ENCODE data around the gene ADORA2A. TPM values are rescaled to one million over a fixed set of nuclear protein-coding genes. Genes with fewer than 3 reads are reported as not detected.
A peak's percentile ranks its signal among the peaks of the same experiment; 100 is the strongest.

The ADORA2A gene
- total RNA-seq, 1 experiment from 2014 or later: 3.5 TPM

GRCh38 chr22:24406322-24407277 lies 20.8 kb upstream of the ADORA2A start:
- Histone ChIP-seq H3K27me3 (ENCODE audit: insufficient read depth, low read length) (no peaks in the 10 kb centered on the region), H3K79me1 (ENCODE audit: insufficient read depth, low read depth, low read length, poor library complexity, severe bottlenecking) (no peaks in the 10 kb centered on the region), H3T11ph (ENCODE audit: low read length) (no peak overlapping the region), H3K4ac (ENCODE audit: low read depth, low read length) (no peak overlapping the region), H2BK12ac (ENCODE audit: insufficient read length, low read depth, low read length) (no peak overlapping the region), H2BK5ac (ENCODE audit: insufficient read length, low read length) (no peak overlapping the region), H3K23ac (ENCODE audit: insufficient read length, low read depth, low read length) (no peak overlapping the region), H4K5ac (ENCODE audit: insufficient read length, low read depth, low read length) (no peak overlapping the region), H3K23me2 (ENCODE audit: insufficient read length, low read depth, low read length, poor library complexity, severe bottlenecking) (no peaks in the 10 kb centered on the region), H3K14ac (ENCODE audit: insufficient read depth, low read length) (no peak overlapping the region), H3K18ac (ENCODE audit: insufficient read length, low read depth, low read length) (no peak overlapping the region), H2BK20ac (ENCODE audit: low read depth, low read length, poor library complexity, severe bottlenecking) (no peak overlapping the region), H2BK120ac (ENCODE audit: low read depth, low read length, poor library complexity, severe bottlenecking) (no peak overlapping the region), H3K27ac (ENCODE audit: insufficient read length, low read depth, low read length) (no peak overlapping the region), H3K4me1 (ENCODE audit: insufficient read depth, low read length) (no peaks in the 10 kb centered on the region), H4K91ac (ENCODE audit: insufficient read length, low read depth, low read length) (no peak overlapping the region), H2AFZ (ENCODE audit: low read length) (no peak overlapping the region), H3K9me3 (ENCODE audit: control insufficient read depth, low read depth, low read length) (no peaks in the 10 kb centered on the region), H4K20me1 (ENCODE audit: control insufficient read depth, insufficient read depth, insufficient read length) (no peaks in the 10 kb centered on the region), H4K8ac (replicated peaks; ENCODE audit: insufficient read length, low read depth, low read length) (no peak overlapping the region), H2BK15ac (ENCODE audit: low read depth, low read length) (no peak overlapping the region), H2AK5ac (ENCODE audit: insufficient read length, low read length) (no peak overlapping the region), H3K9ac (ENCODE audit: extremely low read depth, insufficient read length, low read length) (no peak overlapping the region), H3K56ac (ENCODE audit: insufficient read length, low read depth, low read length) (no peak overlapping the region), H3K4me2 (ENCODE audit: insufficient read depth, insufficient read length, low read length) (no peak overlapping the region), H3K79me2 (ENCODE audit: insufficient read depth, low read length) (no peaks in the 10 kb centered on the region)
- Mint-ChIP-seq H3K27ac (peak overlapping the region; percentile 67 to 91 (median 87)), H3K9me3 (no peaks in the 10 kb centered on the region), H3K4me3 (no peak overlapping the region; a peak in 1 of 5 replicates), H3K4me1 (peaks cover 15 to 17% of the 10 kb centered on the region in 2 experiments), H3K36me3 (ENCODE audit: insufficient read depth in 1 of 3, low read depth in 3 of 3) (peaks cover 18 to 35% (median 22%) of the 10 kb centered on the region in 3 experiments), H3K27me3 (ENCODE audit: low read depth) (no peaks in the 10 kb centered on the region)
- no peak for DNase-seq
- no CpG with 5 or more reads among the region's 19 CpGs for WGBS (ENCODE audit: extremely low coverage, insufficient read length, low lambda C conversion rate)
- TF ChIP-seq, protein P1, sequence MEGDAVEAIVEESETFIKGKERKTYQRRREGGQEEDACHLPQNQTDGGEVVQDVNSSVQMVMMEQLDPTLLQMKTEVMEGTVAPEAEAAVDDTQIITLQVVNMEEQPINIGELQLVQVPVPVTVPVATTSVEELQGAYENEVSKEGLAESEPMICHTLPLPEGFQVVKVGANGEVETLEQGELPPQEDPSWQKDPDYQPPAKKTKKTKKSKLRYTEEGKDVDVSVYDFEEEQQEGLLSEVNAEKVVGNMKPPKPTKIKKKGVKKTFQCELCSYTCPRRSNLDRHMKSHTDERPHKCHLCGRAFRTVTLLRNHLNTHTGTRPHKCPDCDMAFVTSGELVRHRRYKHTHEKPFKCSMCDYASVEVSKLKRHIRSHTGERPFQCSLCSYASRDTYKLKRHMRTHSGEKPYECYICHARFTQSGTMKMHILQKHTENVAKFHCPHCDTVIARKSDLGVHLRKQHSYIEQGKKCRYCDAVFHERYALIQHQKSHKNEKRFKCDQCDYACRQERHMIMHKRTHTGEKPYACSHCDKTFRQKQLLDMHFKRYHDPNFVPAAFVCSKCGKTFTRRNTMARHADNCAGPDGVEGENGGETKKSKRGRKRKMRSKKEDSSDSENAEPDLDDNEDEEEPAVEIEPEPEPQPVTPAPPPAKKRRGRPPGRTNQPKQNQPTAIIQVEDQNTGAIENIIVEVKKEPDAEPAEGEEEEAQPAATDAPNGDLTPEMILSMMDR (conservative IDR thresholded peaks at IDR 0.05): no peak

Data from H9 (cell line).